ENCODE data around the gene CCDC30. TPM values are rescaled to one million over a fixed set of nuclear protein-coding genes. Genes with fewer than 3 reads are reported as not detected.

The CCDC30 gene
- total and polyA plus RNA-seq, 9 of the 15 experiments (the other 6 are each of a cell fraction or from before 2014, with no cell fraction given) = 0.05 to 0.91 (median 0.24) TPM

- no peak for TF ChIP-seq HSF4 (CRISPR knock-in tag; IDR thresholded peaks at IDR 0.05; ENCODE audit: borderline replicate concordance)
- TF ChIP-seq HES1 (IDR thresholded peaks at IDR 0.05; ENCODE audit: low read depth) = no peak
- TF ChIP-seq CEBPB (tag; IDR thresholded peaks at IDR 0.05) = no peak
- TF ChIP-seq TGIF2 (CRISPR knock-in tag; IDR thresholded peaks at IDR 0.05) = no peak
- no peak for TF ChIP-seq MIER1 (IDR thresholded peaks at IDR 0.05; ENCODE audit: low read depth)
- no peak for TF ChIP-seq PRMT5 (CRISPR knock-in tag; IDR thresholded peaks at IDR 0.05)
- peak; percentile 99 for TF ChIP-seq PHF20 (IDR thresholded peaks at IDR 0.05; ENCODE audit: partially characterized antibody)
- TF ChIP-seq ASH1L (IDR thresholded peaks at IDR 0.05; ENCODE audit: borderline replicate concordance, low read depth, partially characterized antibody) = peak; percentile 42
- TF ChIP-seq CBFA2T2 (conservative IDR thresholded peaks at IDR 0.05) = no peak
- peak; percentile 74; the same call in 1 of the 2 replicates for TF ChIP-seq EP400 (IDR thresholded peaks at IDR 0.05)
- TF ChIP-seq NKRF (IDR thresholded peaks at IDR 0.05; ENCODE audit: borderline replicate concordance) = 0 out of 2 replicates have a peak, but pooled peaks have one; percentile 55
- peak; percentile 94 for TF ChIP-seq ELF1 (tag; IDR thresholded peaks at IDR 0.05)
- TF ChIP-seq SMARCA5 (IDR thresholded peaks at IDR 0.05) = no peak
- 0 out of 2 replicates have a peak, but pooled peaks have one; percentile 35 for TF ChIP-seq ZHX1 (conservative IDR thresholded peaks at IDR 0.05; ENCODE audit: low read length)
- no peak for TF ChIP-seq UBTF (IDR thresholded peaks at IDR 0.05; ENCODE audit: borderline replicate concordance in 1 of 2, low read depth in 2 of 2, low read length in 2 of 2)
- no peak for TF ChIP-seq ATF3 (IDR thresholded peaks at IDR 0.05)
- no peak for TF ChIP-seq ATF3 (CRISPR knock-in tag; conservative IDR thresholded peaks at IDR 0.05)
Observed at GRCh38 chr1:42456754-42457089, 6.4 kb upstream of the CCDC30 start (continued).
